Central memory CD8-positive, alpha-beta T cell (primary cell): Measurements from ENCODE around the gene AADACL4.

ENCODE experiments used
- ATAC-seq: fragments of 150-1000 bp; cut with Tn5 transposase; replicated peaks from 2 replicates; pipeline ENCODE4 v1.10.0; 2022; ENCODE audit warnings: mild to moderate bottlenecking, moderate FRiP score, moderate number of reproducible peaks; ENCODE audit not compliant: poor library complexity, severe bottlenecking; ENCODE audit errors: extremely low read depth
- DNase-seq, 2 donors: peaks; one replicate each; pipeline ENCODE4 v3.0.0; 2021; ENCODE audit warnings: low spot score in 2 of 2
- H3K27ac Mint-ChIP-seq: one replicate; pipeline ENCODE4 v1.8.0; 2022; ENCODE audit warnings: low read depth, mild to moderate bottlenecking, moderate library complexity, mixed read lengths
- H3K27me3 Mint-ChIP-seq: one replicate; pipeline ENCODE4 v1.8.0; 2022; ENCODE audit warnings: mixed read lengths
- H3K36me3 Mint-ChIP-seq: one replicate; pipeline ENCODE4 v1.8.0; 2022; ENCODE audit warnings: mild to moderate bottlenecking, moderate library complexity, mixed read lengths; ENCODE audit not compliant: insufficient read depth
- H3K4me1 Mint-ChIP-seq: one replicate; pipeline ENCODE4 v1.8.0; 2022; ENCODE audit warnings: mixed read lengths
- H3K4me3 Mint-ChIP-seq: one replicate; pipeline ENCODE4 v1.8.0; 2022; ENCODE audit warnings: mild to moderate bottlenecking, moderate library complexity, mixed read lengths
- H3K9me3 Mint-ChIP-seq: one replicate; pipeline ENCODE4 v1.8.0; 2022; ENCODE audit warnings: mixed read lengths

Gene AADACL4

GRCh38 chr1:12625276-12625675, 18.6 kb upstream of the AADACL4 start:
- no peak overlapping the region for H3K27ac Mint-ChIP-seq
- no peak overlapping the region for H3K4me3 Mint-ChIP-seq

GRCh38 chr1:12626888-12627287, 17.0 kb upstream of the AADACL4 start:
- Mint-ChIP-seq H3K27me3 (peaks cover 15% of the 10 kb centered on the region), H3K4me3 (no peak overlapping the region), H3K36me3 (no peaks in the 10 kb centered on the region), H3K27ac (no peak overlapping the region), H3K9me3 (no peaks in the 10 kb centered on the region), H3K4me1 (no peaks in the 10 kb centered on the region)
- ATAC-seq: no peak
- no peak for DNase-seq

More at GRCh38 chr1:12625276-12625675, 18.6 kb upstream of the AADACL4 start:
- no peaks in the 10 kb centered on the region for H3K36me3 Mint-ChIP-seq
- ATAC-seq (no peak), DNase-seq (no peak)
- peaks cover 10% of the 10 kb centered on the region for H3K27me3 Mint-ChIP-seq
- no peaks in the 10 kb centered on the region for H3K9me3 Mint-ChIP-seq
- H3K4me1 Mint-ChIP-seq: peaks cover 6% of the 10 kb centered on the region

- no peak for DNase-seq
- no peak for ATAC-seq
- no peaks in the 10 kb centered on the region for H3K36me3 Mint-ChIP-seq
- H3K9me3 Mint-ChIP-seq: no peaks in the 10 kb centered on the region
- no peaks in the 10 kb centered on the region for H3K4me1 Mint-ChIP-seq
- peaks cover 19% of the 10 kb centered on the region for H3K27me3 Mint-ChIP-seq
- H3K4me3 Mint-ChIP-seq: no peak overlapping the region
- no peak overlapping the region for H3K27ac Mint-ChIP-seq
Observed at GRCh38 chr1:12627296-12627695, 16.6 kb upstream of the AADACL4 start.

- Mint-ChIP-seq H3K27me3 (peaks cover 29% of the 10 kb centered on the region), H3K27ac (no peak overlapping the region), H3K9me3 (no peaks in the 10 kb centered on the region), H3K4me3 (no peak overlapping the region), H3K4me1 (peaks cover 5% of the 10 kb centered on the region), H3K36me3 (no peaks in the 10 kb centered on the region)
- DNase-seq (no peak), ATAC-seq (no peak)
Observed at GRCh38 chr1:12629511-12629956, 14.4 kb upstream of the AADACL4 start.

GRCh38 chr1:12629985-12630760, 13.7 kb upstream of the AADACL4 start:
- Mint-ChIP-seq H3K27me3 (peaks cover 33% of the 10 kb centered on the region), H3K9me3 (no peaks in the 10 kb centered on the region), H3K36me3 (no peaks in the 10 kb centered on the region), H3K4me3 (no peak overlapping the region), H3K4me1 (peaks cover 5% of the 10 kb centered on the region), H3K27ac (no peak overlapping the region)
- DNase-seq: no peak
- ATAC-seq: no peak

- no peak overlapping the region for H3K27ac Mint-ChIP-seq
- ATAC-seq: no peak
- no peak overlapping the region for H3K4me3 Mint-ChIP-seq
- H3K4me1 Mint-ChIP-seq: peaks cover 5% of the 10 kb centered on the region
- peaks cover 41% of the 10 kb centered on the region for H3K27me3 Mint-ChIP-seq
- no peak for DNase-seq
- no peaks in the 10 kb centered on the region for H3K9me3 Mint-ChIP-seq
- no peaks in the 10 kb centered on the region for H3K36me3 Mint-ChIP-seq
Observed at GRCh38 chr1:12630946-12631530, 12.8 kb upstream of the AADACL4 start.

GRCh38 chr1:12631571-12631970, 12.3 kb upstream of the AADACL4 start:
- Mint-ChIP-seq H3K27me3 (peaks cover 41% of the 10 kb centered on the region), H3K9me3 (no peaks in the 10 kb centered on the region), H3K27ac (no peak overlapping the region), H3K36me3 (no peaks in the 10 kb centered on the region), H3K4me1 (peaks cover 5% of the 10 kb centered on the region), H3K4me3 (no peak overlapping the region)
- no peak for ATAC-seq
- DNase-seq: no peak

- peaks cover 41% of the 10 kb centered on the region for H3K27me3 Mint-ChIP-seq
Observed at GRCh38 chr1:12634156-12634555, 9.7 kb upstream of the AADACL4 start.

GRCh38 chr1:12634696-12635202, 9.1 kb upstream of the AADACL4 start:
- no peak for DNase-seq
- Mint-ChIP-seq H3K4me1 (peaks cover 5% of the 10 kb centered on the region), H3K4me3 (no peak overlapping the region)

More at GRCh38 chr1:12634156-12634555, 9.7 kb upstream of the AADACL4 start:
- Mint-ChIP-seq H3K36me3 (no peaks in the 10 kb centered on the region), H3K4me3 (no peak overlapping the region), H3K9me3 (no peaks in the 10 kb centered on the region), H3K27ac (no peak overlapping the region), H3K4me1 (peaks cover 5% of the 10 kb centered on the region)
- no peak for DNase-seq
- no peak for ATAC-seq

GRCh38 chr1:12636098-12636950, 7.6 kb upstream of the AADACL4 start:
- H3K27me3 Mint-ChIP-seq: peaks cover 31% of the 10 kb centered on the region
- peaks cover 5% of the 10 kb centered on the region for H3K4me1 Mint-ChIP-seq
- no peak overlapping the region for H3K4me3 Mint-ChIP-seq
- no peaks in the 10 kb centered on the region for H3K36me3 Mint-ChIP-seq
- DNase-seq: no peak
- ATAC-seq: no peak
- H3K27ac Mint-ChIP-seq: no peak overlapping the region
- H3K9me3 Mint-ChIP-seq: peaks cover 12% of the 10 kb centered on the region

More at GRCh38 chr1:12634696-12635202, 9.1 kb upstream of the AADACL4 start:
- H3K9me3 Mint-ChIP-seq: no peaks in the 10 kb centered on the region
- no peak for ATAC-seq
- peaks cover 35% of the 10 kb centered on the region for H3K27me3 Mint-ChIP-seq
- H3K36me3 Mint-ChIP-seq: no peaks in the 10 kb centered on the region
- no peak overlapping the region for H3K27ac Mint-ChIP-seq

GRCh38 chr1:12637693-12638092, 6.2 kb upstream of the AADACL4 start:
- no peaks in the 10 kb centered on the region for H3K36me3 Mint-ChIP-seq
- H3K27ac Mint-ChIP-seq: no peak overlapping the region
- peaks cover 4% of the 10 kb centered on the region for H3K4me1 Mint-ChIP-seq
- H3K27me3 Mint-ChIP-seq: peaks cover 18% of the 10 kb centered on the region
- no peak overlapping the region for H3K4me3 Mint-ChIP-seq
- H3K9me3 Mint-ChIP-seq: peaks cover 14% of the 10 kb centered on the region
- ATAC-seq: no peak
- no peak for DNase-seq

GRCh38 chr1:12640237-12640957, 3.5 kb upstream of the AADACL4 start:
- Mint-ChIP-seq H3K9me3 (peaks cover 14% of the 10 kb centered on the region), H3K36me3 (no peaks in the 10 kb centered on the region), H3K4me1 (no peaks in the 10 kb centered on the region), H3K27me3 (peaks cover 11% of the 10 kb centered on the region), H3K27ac (no peak overlapping the region), H3K4me3 (no peak overlapping the region)
- DNase-seq (no peak), ATAC-seq (no peak)
